Fibroblast of lung (primary cell): Measurements from ENCODE around the gene SBF2. TPM values are rescaled to one million over a fixed set of nuclear protein-coding genes. Genes with fewer than 3 reads are reported as not detected.
A peak's percentile ranks its signal among the peaks of the same experiment; 100 is the strongest.

Experiments used
- DNase-seq, 2 donors: peaks; one replicate each; pipeline versions ENCODE4 v3.0.0 to v3.0.0-alpha.2; 2010; ENCODE audit warnings: low read depth in 2 of 2
- H2AFZ ChIP-seq: 2 replicates; pipeline ENCODE4 v1.5.1; 2012; ENCODE audit warnings: low read length, control low read depth, inconsistent platforms
- H3K27ac ChIP-seq: 2 replicates; pipeline ENCODE4 v1.5.1; 2011; ENCODE audit warnings: low read length, control low read depth; ENCODE audit not compliant: insufficient read depth
- H3K27me3 ChIP-seq: 2 replicates; pipeline ENCODE4 v1.5.1; 2011; ENCODE audit warnings: mild to moderate bottlenecking, low read length; ENCODE audit not compliant: control insufficient read depth, insufficient read depth
- H3K36me3 ChIP-seq: 2 replicates; pipeline ENCODE4 v1.5.1; 2011; ENCODE audit warnings: low read length; ENCODE audit not compliant: control insufficient read depth, insufficient read depth
- H3K4me1 ChIP-seq: 2 replicates; pipeline ENCODE4 v1.5.1; 2011; ENCODE audit warnings: low read length; ENCODE audit not compliant: control insufficient read depth, insufficient read depth; ENCODE audit errors: extremely low read depth
- H3K4me2 ChIP-seq: 2 replicates; pipeline ENCODE4 v1.5.1; 2011; ENCODE audit warnings: low read length, control low read depth; ENCODE audit not compliant: insufficient read depth; ENCODE audit errors: extremely low read depth
- H3K4me3 ChIP-seq, 4 experiments: fragments of 200-600 bp in 1 of 4; sonication (generic) in 1 of 4; replicated peaks in 1 of 4; 2 replicates each; pipeline ENCODE4 v1.5.1; 2011 to 2016; ENCODE audit warnings: low read length in 4 of 4, low read depth in 3 of 4, mild to moderate bottlenecking in 3 of 4, control low read depth in 2 of 4, inconsistent platforms in 1 of 4, mixed read lengths in 1 of 4; ENCODE audit not compliant: insufficient read depth in 1 of 4; ENCODE audit errors: control extremely low read depth in 1 of 4
- H3K79me2 ChIP-seq: 2 replicates; pipeline ENCODE4 v1.5.1; 2012; ENCODE audit warnings: mild to moderate bottlenecking, low read length, inconsistent platforms; ENCODE audit not compliant: control insufficient read depth, insufficient read depth
- H3K9ac ChIP-seq: 2 replicates; pipeline ENCODE4 v1.5.1; 2011; ENCODE audit warnings: mild to moderate bottlenecking, low read length, control low read depth; ENCODE audit not compliant: insufficient read depth
- H3K9me3 ChIP-seq: 2 replicates; pipeline ENCODE4 v1.5.1; 2012; ENCODE audit warnings: low read depth, low read length; ENCODE audit not compliant: control insufficient read depth, insufficient read depth
- H4K20me1 ChIP-seq: 2 replicates; pipeline ENCODE4 v1.5.1; 2011; ENCODE audit warnings: low read length; ENCODE audit not compliant: control insufficient read depth, insufficient read depth; ENCODE audit errors: extremely low read depth
- EZH2 ChIP-seq: IDR thresholded peaks from 2 replicates; pipeline ENCODE4 v1.5.1; 2012; ENCODE audit warnings: low read length, control low read depth, mild to moderate bottlenecking; ENCODE audit errors: missing control alignments
- polyA plus RNA-seq, 2 donors: library from polyadenylated mRNA; depleted of rRNA in 1 of 2; stranded (reverse) in 1 of 2; unstranded in 1 of 2; fragments of >200 nt; gene quantifications; 2 replicates each; pipeline ENCODE4 v1.2.1, GENCODE V29; 2011 to 2012; ENCODE audit warnings: missing spikeins in 1 of 2
- total RNA-seq: library from RNA; depleted of rRNA; stranded (reverse); fragments of >200 nt; gene quantifications from 2 replicates; pipeline ENCODE4 v1.2.1, GENCODE V29; 2014
- TF ChIP-seq, protein P1 (sequence below), 2 donors: IDR thresholded peaks in 1 of 2; conservative IDR thresholded peaks in 1 of 2; 1 replicate in 1 of 2; 2 replicates in 1 of 2; pipeline ENCODE4 v1.5.1; 2011 to 2012; ENCODE audit warnings: low read length in 2 of 2, control low read depth in 1 of 2, inconsistent platforms in 1 of 2, low read depth in 1 of 2, mild to moderate bottlenecking in 1 of 2

SBF2 gene
- total and polyA plus RNA-seq, 2 donors (not counting 1 experiment from before 2014, with no cell fraction given): 69.4 to 95.9 TPM

DNA sequence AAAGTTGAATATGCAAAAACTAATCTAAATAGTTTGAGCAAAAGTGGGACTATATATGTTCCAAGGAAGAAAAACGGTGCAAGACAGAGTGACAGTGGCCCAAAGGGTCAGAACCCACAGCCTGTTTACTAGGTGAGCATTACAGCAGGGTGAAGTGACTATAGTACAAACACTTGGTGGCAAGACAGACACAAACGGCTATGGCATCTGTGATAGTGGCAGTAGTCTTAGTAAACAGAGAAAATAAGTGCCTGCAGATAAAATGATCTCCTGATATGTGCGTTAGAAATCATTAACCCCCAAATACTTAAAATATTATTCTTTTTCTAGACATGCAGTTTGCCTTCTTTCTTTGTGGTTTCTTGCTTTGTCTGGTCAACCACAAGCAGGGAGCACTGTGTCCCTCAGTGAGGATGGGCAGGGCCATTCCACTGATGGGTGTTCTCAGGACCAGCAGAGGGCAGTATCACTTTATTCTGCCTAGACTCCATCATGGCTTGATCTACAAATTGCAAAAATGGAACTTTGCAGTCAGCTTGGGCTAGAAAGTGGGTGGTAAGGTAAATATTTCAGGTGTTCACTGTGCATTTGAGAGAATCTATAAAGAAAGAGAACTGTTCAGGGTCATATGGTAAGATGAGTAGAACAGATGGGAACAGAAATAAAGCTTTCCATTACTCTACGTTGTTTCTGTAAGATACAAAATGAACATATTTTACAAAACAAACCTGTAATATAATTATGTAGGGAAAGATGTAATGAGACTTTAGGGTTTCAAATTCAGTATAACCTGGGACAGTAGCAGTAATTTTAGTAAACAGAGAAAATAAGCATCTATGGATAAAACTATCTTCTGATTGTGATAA, 431.9 kb downstream of the SBF2 start:
- Histone ChIP-seq H3K9me3 (no peaks in the 10 kb centered on the region), H3K79me2 (no peaks in the 10 kb centered on the region), H3K4me1 (peaks cover 11% of the 10 kb centered on the region), H3K27me3 (no peaks in the 10 kb centered on the region), H3K36me3 (no peaks in the 10 kb centered on the region), H3K27ac (no peak overlapping the region), H3K4me2 (no peak overlapping the region), H3K4me3 (no peak overlapping the region), H2AFZ (no peak overlapping the region), H3K9ac (no peak overlapping the region), H4K20me1 (no peaks in the 10 kb centered on the region)
- TF ChIP-seq, protein P1, sequence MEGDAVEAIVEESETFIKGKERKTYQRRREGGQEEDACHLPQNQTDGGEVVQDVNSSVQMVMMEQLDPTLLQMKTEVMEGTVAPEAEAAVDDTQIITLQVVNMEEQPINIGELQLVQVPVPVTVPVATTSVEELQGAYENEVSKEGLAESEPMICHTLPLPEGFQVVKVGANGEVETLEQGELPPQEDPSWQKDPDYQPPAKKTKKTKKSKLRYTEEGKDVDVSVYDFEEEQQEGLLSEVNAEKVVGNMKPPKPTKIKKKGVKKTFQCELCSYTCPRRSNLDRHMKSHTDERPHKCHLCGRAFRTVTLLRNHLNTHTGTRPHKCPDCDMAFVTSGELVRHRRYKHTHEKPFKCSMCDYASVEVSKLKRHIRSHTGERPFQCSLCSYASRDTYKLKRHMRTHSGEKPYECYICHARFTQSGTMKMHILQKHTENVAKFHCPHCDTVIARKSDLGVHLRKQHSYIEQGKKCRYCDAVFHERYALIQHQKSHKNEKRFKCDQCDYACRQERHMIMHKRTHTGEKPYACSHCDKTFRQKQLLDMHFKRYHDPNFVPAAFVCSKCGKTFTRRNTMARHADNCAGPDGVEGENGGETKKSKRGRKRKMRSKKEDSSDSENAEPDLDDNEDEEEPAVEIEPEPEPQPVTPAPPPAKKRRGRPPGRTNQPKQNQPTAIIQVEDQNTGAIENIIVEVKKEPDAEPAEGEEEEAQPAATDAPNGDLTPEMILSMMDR (conservative IDR thresholded peaks at IDR 0.05 in 1 of 2, IDR thresholded peaks at IDR 0.05 in 1 of 2; ENCODE audit: low read depth in 1 of 2, low read length in 2 of 2): peak; percentile 69 to 79
- no peak for TF ChIP-seq EZH2
- peak; percentile 67 to 77 for DNase-seq

DNA sequence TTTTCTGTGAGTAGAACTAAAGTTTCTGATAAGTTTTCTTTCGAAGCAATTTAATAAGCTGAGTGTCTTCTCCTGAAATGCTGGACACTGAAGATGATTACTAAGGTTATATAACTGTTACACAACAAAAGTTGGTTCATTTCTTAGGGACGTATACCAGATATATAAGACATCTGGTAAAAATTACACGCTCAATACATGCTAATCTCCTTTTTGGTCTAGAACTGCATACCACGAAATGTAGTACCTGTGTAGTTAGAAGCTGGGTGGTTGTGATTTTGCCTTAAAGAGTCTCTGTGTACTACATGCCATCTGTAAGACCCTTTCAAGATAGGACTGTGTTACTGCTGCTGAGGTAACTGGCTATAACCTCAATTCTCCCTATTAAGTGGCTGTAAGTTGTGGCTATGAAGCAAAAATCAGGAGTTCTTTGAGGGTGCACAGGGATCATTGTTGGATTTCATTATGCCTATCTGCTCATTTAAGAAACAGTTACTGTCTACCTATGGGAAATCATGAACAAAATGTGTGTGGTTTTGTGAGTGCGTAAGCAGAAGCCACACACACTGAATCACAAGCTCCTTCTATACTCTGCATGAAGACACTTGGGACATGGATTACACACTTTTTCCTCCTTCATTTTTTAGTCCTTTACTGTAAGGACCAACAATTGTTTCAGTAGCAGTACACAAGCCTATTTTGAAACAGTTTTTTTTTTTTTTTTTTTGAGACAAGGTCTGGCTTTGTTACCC, 434.3 kb downstream of the SBF2 start:
- no peak overlapping the region for H3K27ac ChIP-seq
- H3K4me1 ChIP-seq: peaks cover 15% of the 10 kb centered on the region
- H3K9ac ChIP-seq: no peak overlapping the region

DNA sequence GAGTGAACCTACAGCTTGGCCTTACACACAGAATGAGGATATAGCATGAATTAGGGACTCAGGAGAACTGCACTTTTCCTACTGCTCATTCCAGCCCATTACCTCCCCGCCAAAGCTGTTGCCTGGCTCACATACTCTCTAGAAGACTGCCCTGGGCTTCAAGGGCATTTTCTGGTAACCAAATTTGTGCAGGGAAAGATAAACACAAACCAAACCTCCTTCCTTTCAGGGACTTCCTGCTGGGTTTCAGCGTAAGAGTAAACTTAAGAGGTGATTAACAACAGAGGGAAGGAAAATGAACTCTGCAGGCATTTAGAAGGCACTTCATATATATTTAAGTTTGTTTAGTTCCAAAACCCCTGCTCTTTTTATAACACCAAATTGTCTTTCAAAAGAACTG, 435.2 kb downstream of the SBF2 start:
- H3K36me3 ChIP-seq: peaks cover 4% of the 10 kb centered on the region
- TF ChIP-seq, protein P1 (conservative IDR thresholded peaks at IDR 0.05 in 1 of 2, IDR thresholded peaks at IDR 0.05 in 1 of 2; ENCODE audit: low read depth in 1 of 2, low read length in 2 of 2): no peak
- peak; percentile 31 to 32 for DNase-seq
- H3K9me3 ChIP-seq: no peaks in the 10 kb centered on the region
- H3K79me2 ChIP-seq: no peaks in the 10 kb centered on the region
- H2AFZ ChIP-seq: no peak overlapping the region
- peak overlapping the region; percentile 15 for H3K27ac ChIP-seq
- no peak overlapping the region for H3K9ac ChIP-seq
- no peaks in the 10 kb centered on the region for H4K20me1 ChIP-seq
- no peaks in the 10 kb centered on the region for H3K27me3 ChIP-seq
- H3K4me3 ChIP-seq: no peak overlapping the region
- no peak overlapping the region for H3K4me2 ChIP-seq
- H3K4me1 ChIP-seq: peaks cover 17% of the 10 kb centered on the region

More for the DNA sequence above, 434.3 kb downstream of the SBF2 start:
- DNase-seq: peak; percentile 30 to 79
- TF ChIP-seq EZH2: no peak
- TF ChIP-seq, protein P1 (conservative IDR thresholded peaks at IDR 0.05 in 1 of 2, IDR thresholded peaks at IDR 0.05 in 1 of 2; ENCODE audit: low read depth in 1 of 2, low read length in 2 of 2): no peak
- no peaks in the 10 kb centered on the region for H4K20me1 ChIP-seq
- H3K9me3 ChIP-seq: no peaks in the 10 kb centered on the region
- no peaks in the 10 kb centered on the region for H3K79me2 ChIP-seq
- no peak overlapping the region for H3K4me3 ChIP-seq
- H3K27me3 ChIP-seq: no peaks in the 10 kb centered on the region
- H2AFZ ChIP-seq: no peak overlapping the region
- peaks cover 4% of the 10 kb centered on the region for H3K36me3 ChIP-seq
- no peak overlapping the region for H3K4me2 ChIP-seq
